Mesenchymal stem cell (in vitro differentiated cells and primary cell): Measurements from ENCODE around the gene ASB13.

Experiments
- DNase-seq: peaks from one replicate; pipeline ENCODE4 v3.0.0-alpha.2; 2013
- H2AFZ ChIP-seq: one replicate; pipeline ENCODE4 v1.6.1; 2013; ENCODE audit warnings: low read depth, mild to moderate bottlenecking, control low read depth, inconsistent platforms, low read length, moderate library complexity
- H2AK5ac ChIP-seq: 2 replicates; pipeline ENCODE4 v1.6.1; 2013; ENCODE audit warnings: low read length, moderate library complexity, mild to moderate bottlenecking, inconsistent platforms; ENCODE audit not compliant: severe bottlenecking
- H2BK120ac ChIP-seq: one replicate; pipeline ENCODE4 v1.6.1; 2013; ENCODE audit warnings: low read depth, mild to moderate bottlenecking, inconsistent platforms, low read length, moderate library complexity
- H2BK12ac ChIP-seq, 2 experiments: one replicate each; pipeline ENCODE4 v1.6.1; 2013; ENCODE audit warnings: inconsistent platforms in 2 of 2, low read length in 2 of 2, mild to moderate bottlenecking in 2 of 2, moderate library complexity in 2 of 2, control low read depth in 1 of 2
- H2BK15ac ChIP-seq: one replicate; pipeline ENCODE4 v1.6.1; 2013; ENCODE audit warnings: mild to moderate bottlenecking, low read depth, inconsistent platforms; ENCODE audit not compliant: poor library complexity, severe bottlenecking
- H2BK5ac ChIP-seq: 2 replicates; pipeline ENCODE4 v1.6.1; 2013; ENCODE audit warnings: low read depth, mild to moderate bottlenecking, low read length, control low read depth, inconsistent platforms; ENCODE audit not compliant: poor library complexity, severe bottlenecking
- H3K14ac ChIP-seq, 2 experiments: one replicate each; pipeline ENCODE4 v1.6.1; 2013; ENCODE audit warnings: inconsistent platforms in 2 of 2, low read length in 2 of 2, control low read depth in 1 of 2, mild to moderate bottlenecking in 1 of 2, moderate library complexity in 1 of 2
- H3K18ac ChIP-seq, 2 experiments: one replicate each; pipeline ENCODE4 v1.6.1; 2013; ENCODE audit warnings: inconsistent platforms in 2 of 2, low read length in 2 of 2, control low read depth in 1 of 2, low read depth in 1 of 2, mild to moderate bottlenecking in 1 of 2
- H3K23ac ChIP-seq, 2 experiments: one replicate each; pipeline ENCODE4 v1.6.1; 2013; ENCODE audit warnings: inconsistent platforms in 2 of 2, low read length in 2 of 2, mild to moderate bottlenecking in 2 of 2, moderate library complexity in 2 of 2, control low read depth in 1 of 2
- H3K27ac ChIP-seq: 2 replicates; pipeline ENCODE4 v1.5.1; 2013; ENCODE audit warnings: mild to moderate bottlenecking, moderate library complexity, low read length, control low read depth, inconsistent platforms; ENCODE audit not compliant: poor library complexity, severe bottlenecking
- H3K27me3 ChIP-seq, 2 experiments: 2 replicates each; pipeline versions ENCODE4 v1.6.1 to v1.7.0; 2013; ENCODE audit warnings: low read length in 2 of 2, mild to moderate bottlenecking in 2 of 2, moderate library complexity in 2 of 2, control low read depth in 1 of 2, inconsistent platforms in 1 of 2; ENCODE audit not compliant: control insufficient read depth in 1 of 2, insufficient read depth in 1 of 2
- H3K36me3 ChIP-seq, 2 experiments: 2 replicates each; pipeline versions ENCODE4 v1.6.1 to v1.7.0; 2013; ENCODE audit warnings: low read length in 2 of 2, control low read depth in 1 of 2, inconsistent platforms in 1 of 2, low read depth in 1 of 2, mild to moderate bottlenecking in 1 of 2; ENCODE audit not compliant: insufficient read depth in 2 of 2, control insufficient read depth in 1 of 2
- H3K4ac ChIP-seq, 2 experiments: one replicate each; pipeline ENCODE4 v1.6.1; 2013; ENCODE audit warnings: inconsistent platforms in 2 of 2, low read length in 2 of 2, mild to moderate bottlenecking in 2 of 2, moderate library complexity in 2 of 2, control low read depth in 1 of 2, low read depth in 1 of 2
- H3K4me1 ChIP-seq: 2 replicates; pipeline ENCODE4 v1.6.1; 2013; ENCODE audit warnings: low read depth, low read length, control low read depth; ENCODE audit not compliant: control insufficient read depth, insufficient read depth
- H3K4me2 ChIP-seq: 2 replicates; pipeline ENCODE4 v1.6.1; 2013; ENCODE audit warnings: low read length, mild to moderate bottlenecking, inconsistent platforms; ENCODE audit not compliant: poor library complexity, severe bottlenecking
- H3K4me3 ChIP-seq, 2 experiments: 2 replicates each; pipeline versions ENCODE4 v1.5.1 to v1.7.0; 2013; ENCODE audit warnings: low read length in 2 of 2, mild to moderate bottlenecking in 2 of 2, control low read depth in 1 of 2, low read depth in 1 of 2; ENCODE audit not compliant: insufficient read depth in 1 of 2
- H3K79me1 ChIP-seq: replicated peaks from 2 replicates; pipeline ENCODE4 v1.6.1; 2013; ENCODE audit warnings: mild to moderate bottlenecking, control low read depth, low read length, inconsistent platforms; ENCODE audit not compliant: poor library complexity, severe bottlenecking
- H3K9ac ChIP-seq: 2 replicates; pipeline ENCODE4 v1.7.0; 2013; ENCODE audit warnings: mild to moderate bottlenecking, low read length, moderate library complexity
- H3K9me3 ChIP-seq: 2 replicates; pipeline ENCODE4 v1.7.0; 2013; ENCODE audit warnings: mild to moderate bottlenecking, low read length; ENCODE audit not compliant: control insufficient read depth
- H4K8ac ChIP-seq: one replicate; pipeline ENCODE4 v1.6.1; 2013; ENCODE audit warnings: inconsistent platforms, mild to moderate bottlenecking, low read length, moderate library complexity
- H4K91ac ChIP-seq: one replicate; pipeline ENCODE4 v1.6.1; 2013; ENCODE audit warnings: mild to moderate bottlenecking, low read length, inconsistent platforms
- WGBS: methylation state at CpG from one replicate; pipeline ENCODE4 v1.1.7; 2013; ENCODE audit warnings: mixed read lengths; 5-methylcytosine and 5-hydroxymethylcytosine counted together

ASB13 gene

GRCh38 chr10:5684971-5685763 lies 18.8 kb upstream of the ASB13 start:
- Histone ChIP-seq H3K18ac (peak overlapping the region; percentile 67 to 83), H3K27me3 (peaks cover 0 to 4% of the 10 kb centered on the region in 2 experiments), H2AFZ (peak overlapping the region; percentile 91), H2AK5ac (no peak overlapping the region), H2BK5ac (peak overlapping the region; percentile 11), H2BK12ac (peak overlapping the region in 1 of 2 experiments; percentile 49), H3K4me1 (no peaks in the 10 kb centered on the region), H3K9me3 (no peaks in the 10 kb centered on the region), H3K79me1 (peaks cover 3% of the 10 kb centered on the region), H3K9ac (peak overlapping the region; percentile 86), H2BK120ac (no peak overlapping the region), H3K36me3 (peaks cover 0 to 5% of the 10 kb centered on the region in 2 experiments), H3K27ac (peak overlapping the region; percentile 46), H4K91ac (peak overlapping the region; percentile 89), H3K4ac (peak overlapping the region; percentile 47), H3K4me3 (peak overlapping the region; percentile 88 to 92), H3K4me2 (peak overlapping the region; percentile 69), H3K23ac (peak overlapping the region in 1 of 2 experiments; percentile 34), H3K14ac (peak overlapping the region in 1 of 2 experiments; percentile 61), H2BK15ac (peak overlapping the region; percentile 65), H4K8ac (peak overlapping the region; percentile 71)
- DNase-seq, result peak; percentile 85
- WGBS, result under 1% methylated on average over 64 of the region's 77 CpGs

- H3K36me3 ChIP-seq, result peaks cover 0 to 5% of the 10 kb centered on the region in 2 experiments
- peak within 1 kb of the TSS; percentile 89 for H4K91ac ChIP-seq
- 2% methylated on average over 53 of the region's 54 CpGs for WGBS
- no peak within 1 kb of the TSS for H2BK120ac ChIP-seq
- peak within 1 kb of the TSS; percentile 78 for H4K8ac ChIP-seq
- H3K79me1 ChIP-seq, result peaks cover 3% of the 10 kb centered on the region
- peak within 1 kb of the TSS; percentile 47 to 88 for H3K4ac ChIP-seq
- H3K4me1 ChIP-seq, result no peaks in the 10 kb centered on the region
- peak within 1 kb of the TSS in 1 of 2 experiments; percentile 49 for H2BK12ac ChIP-seq
- H3K14ac ChIP-seq, result peak within 1 kb of the TSS in 1 of 2 experiments; percentile 61
- H3K27ac ChIP-seq, result peak within 1 kb of the TSS; percentile 48
- peak within 1 kb of the TSS; percentile 88 to 92 for H3K4me3 ChIP-seq
- peak within 1 kb of the TSS; percentile 65 for H2BK15ac ChIP-seq
- peak within 1 kb of the TSS; percentile 86 for H3K9ac ChIP-seq
- no peak within 1 kb of the TSS for H2AK5ac ChIP-seq
- H3K27me3 ChIP-seq, result peaks cover 0 to 4% of the 10 kb centered on the region in 2 experiments
- H3K18ac ChIP-seq, result peak within 1 kb of the TSS; percentile 67 to 83
- H2AFZ ChIP-seq, result peak within 1 kb of the TSS; percentile 91
- H3K9me3 ChIP-seq, result no peaks in the 10 kb centered on the region
- peak within 1 kb of the TSS; percentile 79 for H3K4me2 ChIP-seq
- peak within 1 kb of the TSS; percentile 11 for H2BK5ac ChIP-seq
- DNase-seq, result peak; percentile 97
- H3K23ac ChIP-seq, result peak within 1 kb of the TSS in 1 of 2 experiments; percentile 34
Measured at GRCh38 chr10:5684318-5684970, 18.0 kb upstream of the ASB13 start, which contains the start of gene TASOR2. TASOR2 (plus strand) TSS chr10:5684838; CDS start chr10:5720643, 35,805 bp downstream.

- Histone ChIP-seq H3K36me3 (no peaks in the 10 kb centered on the region), H2AK5ac (no peak overlapping the region), H3K27ac (no peak overlapping the region), H3K4me2 (no peak overlapping the region), H2AFZ (no peak overlapping the region), H3K4me3 (no peak overlapping the region), H2BK15ac (no peak overlapping the region), H3K18ac (no peak overlapping the region), H3K27me3 (peaks cover 0 to 11% of the 10 kb centered on the region in 2 experiments), H2BK120ac (no peak overlapping the region), H3K4me1 (peaks cover 1% of the 10 kb centered on the region), H4K91ac (no peak overlapping the region), H4K8ac (no peak overlapping the region), H2BK5ac (no peak overlapping the region), H2BK12ac (no peak overlapping the region), H3K9ac (no peak overlapping the region), H3K4ac (no peak overlapping the region), H3K79me1 (no peaks in the 10 kb centered on the region), H3K23ac (no peak overlapping the region), H3K14ac (no peak overlapping the region), H3K9me3 (no peaks in the 10 kb centered on the region)
- no peak for DNase-seq
- WGBS, result 100% methylated on average over 2 of the region's 3 CpGs
Measured at GRCh38 chr10:5683065-5683464, 16.7 kb upstream of the ASB13 start.

GRCh38 chr10:5681930-5682329 lies 15.5 kb upstream of the ASB13 start:
- H3K27ac ChIP-seq, result no peak overlapping the region
- H2AFZ ChIP-seq, result no peak overlapping the region
- H3K4me1 ChIP-seq, result peaks cover 1% of the 10 kb centered on the region
- H2BK5ac ChIP-seq, result no peak overlapping the region
- no peak overlapping the region for H3K9ac ChIP-seq
- H3K23ac ChIP-seq, result no peak overlapping the region
- H3K9me3 ChIP-seq, result no peaks in the 10 kb centered on the region
- H3K4ac ChIP-seq, result no peak overlapping the region
- H2BK15ac ChIP-seq, result no peak overlapping the region
- H3K14ac ChIP-seq, result no peak overlapping the region
- H4K8ac ChIP-seq, result no peak overlapping the region
- no peaks in the 10 kb centered on the region for H3K79me1 ChIP-seq
- no peak overlapping the region for H2BK120ac ChIP-seq
- H2AK5ac ChIP-seq, result no peak overlapping the region
- WGBS, result 88% methylated on average over 5 of the region's 5 CpGs
- no peak overlapping the region for H3K4me3 ChIP-seq
- H3K4me2 ChIP-seq, result no peak overlapping the region
- peaks cover 0 to 17% of the 10 kb centered on the region in 2 experiments for H3K27me3 ChIP-seq
- no peak overlapping the region for H4K91ac ChIP-seq
- DNase-seq, result no peak
- no peak overlapping the region for H2BK12ac ChIP-seq
- H3K36me3 ChIP-seq, result no peaks in the 10 kb centered on the region
- no peak overlapping the region for H3K18ac ChIP-seq
